Activated CD4-positive, alpha-beta T cell treated with anti-CD3 and anti-CD28 coated beads for 48 hours (primary cell): ENCODE data around the gene CACNA1C.

Source experiments
- DNase-seq: peaks from one replicate; pipeline ENCODE4 v3.0.0-alpha.2; 2020

CACNA1C gene

GRCh38 chr12:2570562-2570961 lies 517.8 kb downstream of the CACNA1C start:
- no peak for DNase-seq

- DNase-seq = no peak
These were observed 521.7 kb downstream of the CACNA1C start for GRCh38 chr12:2574355-2574935.

- no peak for DNase-seq
These were observed 522.5 kb downstream of the CACNA1C start for GRCh38 chr12:2575245-2575644.

- no peak for DNase-seq
These were observed 525.4 kb downstream of the CACNA1C start for GRCh38 chr12:2578211-2578610.

- DNase-seq = no peak
These were observed 526.0 kb downstream of the CACNA1C start for GRCh38 chr12:2578772-2579171.

GRCh38 chr12:2580821-2581220 lies 528.0 kb downstream of the CACNA1C start:
- no peak for DNase-seq

GRCh38 chr12:2581293-2582045 lies 528.7 kb downstream of the CACNA1C start:
- DNase-seq = no peak

GRCh38 chr12:2582631-2583030 lies 529.8 kb downstream of the CACNA1C start:
- no peak for DNase-seq

GRCh38 chr12:2583091-2583497 lies 530.3 kb downstream of the CACNA1C start:
- DNase-seq = peak; percentile 78

GRCh38 chr12:2583642-2584401 lies 531.0 kb downstream of the CACNA1C start:
- DNase-seq = no peak

GRCh38 chr12:2586156-2587038 lies 533.6 kb downstream of the CACNA1C start:
- DNase-seq = no peak

- DNase-seq = no peak
These were observed 535.6 kb downstream of the CACNA1C start for GRCh38 chr12:2588345-2588744.

GRCh38 chr12:2589381-2589780 lies 536.6 kb downstream of the CACNA1C start:
- DNase-seq = no peak

GRCh38 chr12:2593045-2593444 lies 540.3 kb downstream of the CACNA1C start:
- DNase-seq = no peak

- no peak for DNase-seq
These were observed 543.7 kb downstream of the CACNA1C start for GRCh38 chr12:2596441-2596840.

- DNase-seq = no peak
These were observed 552.5 kb downstream of the CACNA1C start for GRCh38 chr12:2605301-2605700.

GRCh38 chr12:2606186-2606910 lies 553.6 kb downstream of the CACNA1C start:
- DNase-seq = no peak

GRCh38 chr12:2607881-2608607 lies 555.3 kb downstream of the CACNA1C start:
- no peak for DNase-seq

GRCh38 chr12:2608608-2608945 lies 555.8 kb downstream of the CACNA1C start:
- no peak for DNase-seq

GRCh38 chr12:2609020-2609419 lies 556.2 kb downstream of the CACNA1C start:
- no peak for DNase-seq

- no peak for DNase-seq
These were observed 557.6 kb downstream of the CACNA1C start for GRCh38 chr12:2610358-2610757.
